MCF 10A (cell line): ENCODE measurements around the gene SYCE3. TPM values are rescaled to one million over a fixed set of nuclear protein-coding genes. Genes with fewer than 3 reads are reported as not detected.

Experiments
- BruUV-seq: library from RNA; stranded (reverse); fragments of 400-500 nt; replicated peaks from 2 replicates; lab custom pipeline; 2021; lab: Mats Ljungman, UMichigan
- CTCF ChIA-PET: fragments of 300-600 bp; sonication (Branson Sonifier 250); formaldehyde crosslinking; extraction: SDS; loops from one replicate; lab custom pipeline; 2021; ENCODE audit warnings: antibody characterized with exemption, inconsistent platforms; lab: Yijun Ruan, JAX
- POLR2A ChIA-PET: fragments of 300-600, 350-650 bp; sonication (Branson Sonifier 250); formaldehyde crosslinking; extraction: SDS; loops from one replicate; lab custom pipeline; 2020; ENCODE audit warnings: antibody characterized with exemption, inconsistent platforms; lab: Yijun Ruan, JAX
- DNase-seq: peaks from one replicate; pipeline ENCODE4 v3.0.0-alpha.2; 2018; ENCODE audit not compliant: unreplicated experiment
- H3K27ac Mint-ChIP-seq: one replicate; pipeline ENCODE4 v1.8.0; 2022; ENCODE audit warnings: mild to moderate bottlenecking, low read depth, mixed read lengths; ENCODE audit not compliant: unreplicated experiment
- H3K27me3 Mint-ChIP-seq: one replicate; pipeline ENCODE4 v1.8.0; 2022; ENCODE audit warnings: mixed read lengths; ENCODE audit not compliant: insufficient read depth, unreplicated experiment
- H3K36me3 Mint-ChIP-seq: one replicate; pipeline ENCODE4 v1.8.0; 2022; ENCODE audit warnings: mild to moderate bottlenecking, moderate library complexity, mixed read lengths; ENCODE audit not compliant: insufficient read depth, unreplicated experiment
- H3K4me1 Mint-ChIP-seq: one replicate; pipeline ENCODE4 v1.8.0; 2022; ENCODE audit warnings: mixed read lengths; ENCODE audit not compliant: insufficient read depth, unreplicated experiment
- H3K4me3 Mint-ChIP-seq: one replicate; pipeline ENCODE4 v1.8.0; 2022; ENCODE audit warnings: mild to moderate bottlenecking, moderate library complexity, mixed read lengths; ENCODE audit not compliant: unreplicated experiment
- H3K9me3 Mint-ChIP-seq: one replicate; pipeline ENCODE4 v1.8.0; 2022; ENCODE audit warnings: mixed read lengths; ENCODE audit not compliant: unreplicated experiment
- intact Hi-C: fragments of 100-400 bp; cut with micrococcal nuclease; formaldehyde crosslinking; loops from 2 replicates; pipeline ENCODE4 v1.14.1; 2022
- total RNA-seq: library from RNA; stranded (reverse); gene quantifications from 2 replicates; pipeline ENCODE4 v1.2.3, GENCODE V29; 2022
- TF ChIP-seq, protein P1 (sequence below): fragments of 200-600 bp; IDR thresholded peaks from one replicate; pipeline ENCODE4 v1.8.0; 2022; ENCODE audit warnings: antibody characterized with exemption, mild to moderate bottlenecking; ENCODE audit not compliant: unreplicated experiment

SYCE3 gene
- total RNA-seq, 1 experiment from 2014 or later = 0.82 TPM

DNA sequence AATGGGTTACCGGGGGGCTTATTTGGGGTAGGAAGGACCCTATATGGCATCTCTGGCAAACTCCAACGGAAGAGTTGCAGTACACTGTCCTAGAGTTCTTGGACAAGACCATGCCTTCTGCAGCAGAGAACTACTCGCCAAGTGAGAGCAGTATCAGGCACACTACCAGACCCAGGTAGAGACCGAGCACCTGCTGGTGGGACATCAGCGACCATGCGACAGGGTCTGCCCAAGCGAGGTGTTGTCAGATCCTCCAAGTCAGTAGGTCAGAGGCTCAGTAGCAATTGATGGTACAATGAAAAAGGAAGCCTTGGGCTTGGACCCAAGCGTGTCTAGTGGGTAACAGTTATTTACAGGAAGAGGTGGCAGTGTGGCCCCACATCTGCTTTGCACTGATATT, 23.1 kb upstream of the SYCE3 start:
- H3K36me3 Mint-ChIP-seq = no peaks in the 10 kb centered on the region
- no TSS peak for BruUV-seq
- peaks cover 3% of the 10 kb centered on the region for H3K9me3 Mint-ChIP-seq
- H3K4me3 Mint-ChIP-seq = no peak overlapping the region
- intact Hi-C loops = no loop called here
- TF ChIP-seq, protein P1, sequence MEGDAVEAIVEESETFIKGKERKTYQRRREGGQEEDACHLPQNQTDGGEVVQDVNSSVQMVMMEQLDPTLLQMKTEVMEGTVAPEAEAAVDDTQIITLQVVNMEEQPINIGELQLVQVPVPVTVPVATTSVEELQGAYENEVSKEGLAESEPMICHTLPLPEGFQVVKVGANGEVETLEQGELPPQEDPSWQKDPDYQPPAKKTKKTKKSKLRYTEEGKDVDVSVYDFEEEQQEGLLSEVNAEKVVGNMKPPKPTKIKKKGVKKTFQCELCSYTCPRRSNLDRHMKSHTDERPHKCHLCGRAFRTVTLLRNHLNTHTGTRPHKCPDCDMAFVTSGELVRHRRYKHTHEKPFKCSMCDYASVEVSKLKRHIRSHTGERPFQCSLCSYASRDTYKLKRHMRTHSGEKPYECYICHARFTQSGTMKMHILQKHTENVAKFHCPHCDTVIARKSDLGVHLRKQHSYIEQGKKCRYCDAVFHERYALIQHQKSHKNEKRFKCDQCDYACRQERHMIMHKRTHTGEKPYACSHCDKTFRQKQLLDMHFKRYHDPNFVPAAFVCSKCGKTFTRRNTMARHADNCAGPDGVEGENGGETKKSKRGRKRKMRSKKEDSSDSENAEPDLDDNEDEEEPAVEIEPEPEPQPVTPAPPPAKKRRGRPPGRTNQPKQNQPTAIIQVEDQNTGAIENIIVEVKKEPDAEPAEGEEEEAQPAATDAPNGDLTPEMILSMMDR = no peak
- no peak for DNase-seq
- CTCF ChIA-PET = interaction anchor here (2.2 kb wide), 1 partner anchor 35 kb away, joined by 9 read pairs; no protein-coding TSS in a partner anchor
- no peaks in the 10 kb centered on the region for H3K4me1 Mint-ChIP-seq
- peaks cover 8% of the 10 kb centered on the region for H3K27me3 Mint-ChIP-seq
- no peak overlapping the region for H3K27ac Mint-ChIP-seq
- POLR2A ChIA-PET = interaction anchor here (1.3 to 4.7 kb wide), 2 partner anchors 23 to 61 kb away, joined by 3 to 38 read pairs; partner anchors contain the start of gene SCO2

DNA sequence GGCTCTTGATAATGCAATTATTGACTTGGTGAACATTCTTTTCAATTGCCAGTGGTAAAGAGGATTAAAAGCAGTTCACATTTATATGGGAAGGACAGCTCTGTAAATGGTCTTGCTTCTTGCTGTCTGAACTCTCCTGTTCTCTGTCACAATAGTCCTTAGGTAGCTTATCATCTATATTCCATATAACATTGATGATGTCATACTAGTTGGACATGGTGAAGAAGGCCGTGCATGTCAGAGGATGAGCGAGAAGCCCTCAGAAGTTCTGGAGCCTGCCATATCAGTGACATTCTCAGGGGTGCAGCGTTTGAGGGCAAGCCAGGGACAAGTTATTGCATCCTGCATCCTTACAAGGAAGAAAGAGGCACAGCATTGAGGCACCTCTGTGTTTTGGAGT, 22.5 kb upstream of the SYCE3 start:
- Mint-ChIP-seq H3K27ac (no peak overlapping the region), H3K36me3 (no peaks in the 10 kb centered on the region), H3K9me3 (no peaks in the 10 kb centered on the region), H3K4me3 (no peak overlapping the region), H3K27me3 (peaks cover 3% of the 10 kb centered on the region), H3K4me1 (no peaks in the 10 kb centered on the region)
- TF ChIP-seq, protein P1 = no peak
- BruUV-seq = no TSS peak
- ChIA-PET POLR2A (interaction anchor here (1.3 to 4.7 kb wide), 3 partner anchors 21 to 60 kb away, joined by 3 to 38 read pairs (median 38); partner anchors contain the start of genes SCO2 and SYCE3), CTCF (interaction anchor here (0.6 to 2.2 kb wide), 2 partner anchors 15 to 36 kb away, joined by 7 to 9 read pairs; no protein-coding TSS in a partner anchor)
- DNase-seq = no peak
- intact Hi-C loops = no loop called here

DNA sequence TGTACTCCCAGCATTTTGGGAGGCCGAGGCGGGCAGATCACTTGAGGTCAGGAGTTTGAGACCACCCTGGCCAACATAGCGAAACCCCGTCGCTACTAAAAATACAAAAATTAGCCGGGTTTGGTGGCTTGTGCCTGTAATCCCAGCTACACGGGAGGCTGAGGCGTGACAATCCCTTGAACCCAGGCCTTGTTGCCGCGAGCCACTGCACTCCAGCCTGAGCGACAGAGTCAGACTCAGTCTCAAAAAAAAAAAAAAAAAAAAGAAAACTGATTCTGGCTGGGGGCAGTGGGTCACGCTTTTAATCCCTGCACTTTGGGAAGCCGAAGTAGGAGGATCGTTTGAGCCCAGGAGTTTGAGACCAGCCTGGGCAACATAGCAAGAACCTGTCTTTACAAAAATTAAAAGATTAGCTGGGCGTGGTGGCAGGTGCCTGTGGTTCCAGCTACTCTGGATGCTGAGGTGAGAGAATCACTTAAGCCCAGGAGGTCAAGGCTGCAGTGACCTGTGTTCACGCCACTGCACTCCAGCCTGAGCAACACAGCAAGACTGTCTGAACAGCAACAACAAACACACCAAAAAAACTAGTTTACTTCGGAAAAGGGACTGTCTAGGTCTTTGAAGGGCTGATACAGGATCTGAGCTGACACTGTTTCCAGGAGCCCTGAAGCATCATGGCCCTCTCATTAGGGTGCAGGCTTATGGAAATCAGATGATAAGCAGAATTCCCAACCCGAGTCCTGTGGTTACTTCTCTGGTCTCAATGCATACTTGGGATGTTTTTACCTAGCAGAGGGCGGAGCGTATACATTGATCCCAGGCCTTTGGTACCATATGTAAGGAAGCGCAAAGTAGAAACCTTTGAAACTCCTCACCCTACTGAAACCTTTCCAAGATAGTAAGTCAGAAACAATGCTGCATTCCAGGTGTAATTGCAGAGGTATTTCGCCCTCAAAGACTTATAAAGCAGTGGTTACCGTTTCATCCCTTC, 21.7 kb upstream of the SYCE3 start:
- Mint-ChIP-seq H3K27ac (no peak overlapping the region), H3K9me3 (no peaks in the 10 kb centered on the region), H3K4me3 (peak overlapping the region; percentile 94), H3K4me1 (no peaks in the 10 kb centered on the region), H3K36me3 (peaks cover 4% of the 10 kb centered on the region), H3K27me3 (no peaks in the 10 kb centered on the region)
- ChIA-PET CTCF (interaction anchor here (0.6 to 2.2 kb wide), 4 partner anchors 14 to 53 kb away, joined by 3 to 9 read pairs (median 5); no protein-coding TSS in a partner anchor), POLR2A (interaction anchor here (1.3 to 4.8 kb wide), 5 partner anchors 20 to 59 kb away, joined by 3 to 51 read pairs (median 38); partner anchors contain the start of genes SCO2 and SYCE3)
- DNase-seq = no peak
- no TSS peak for BruUV-seq
- intact Hi-C loops = loop anchor here (5.0 kb wide), 1 partner anchor 57 kb away; the partner anchor contains the start of gene SCO2
- TF ChIP-seq, protein P1 = no peak
